IPS-20b (cell line): ENCODE data around the gene RTN4R.
"Not testable (repeated sequence)": the region's sequence is repeated elsewhere in the genome, so short reads cannot be mapped to it uniquely, and the experiment has no call there.

Source experiments
- H3K27ac ChIP-seq: one replicate; pipeline ENCODE4 v1.5.1; 2013; ENCODE audit warnings: low read length
- H3K27me3 ChIP-seq: 2 replicates; pipeline ENCODE4 v1.6.1; 2013; ENCODE audit warnings: mild to moderate bottlenecking, low read length, inconsistent platforms; ENCODE audit not compliant: insufficient read depth
- H3K36me3 ChIP-seq: 2 replicates; pipeline ENCODE4 v1.6.1; 2013; ENCODE audit warnings: low read depth, mild to moderate bottlenecking, inconsistent platforms, low read length, moderate library complexity; ENCODE audit not compliant: insufficient read depth
- H3K4me1 ChIP-seq: 2 replicates; pipeline ENCODE4 v1.6.1; 2013; ENCODE audit warnings: mild to moderate bottlenecking, control low read depth, inconsistent platforms, low read length, moderate library complexity; ENCODE audit not compliant: insufficient read depth
- H3K4me3 ChIP-seq: 2 replicates; pipeline ENCODE4 v1.5.1; 2013; ENCODE audit warnings: mild to moderate bottlenecking, low read length, inconsistent platforms
- H3K9ac ChIP-seq: 2 replicates; pipeline ENCODE4 v1.6.1; 2013; ENCODE audit warnings: low read depth, mild to moderate bottlenecking, inconsistent platforms, low read length, moderate library complexity
- H3K9me3 ChIP-seq: 2 replicates; pipeline ENCODE4 v1.6.1; 2013; ENCODE audit warnings: mild to moderate bottlenecking, low read depth, low read length, inconsistent platforms; ENCODE audit not compliant: insufficient read depth

The RTN4R gene

DNA sequence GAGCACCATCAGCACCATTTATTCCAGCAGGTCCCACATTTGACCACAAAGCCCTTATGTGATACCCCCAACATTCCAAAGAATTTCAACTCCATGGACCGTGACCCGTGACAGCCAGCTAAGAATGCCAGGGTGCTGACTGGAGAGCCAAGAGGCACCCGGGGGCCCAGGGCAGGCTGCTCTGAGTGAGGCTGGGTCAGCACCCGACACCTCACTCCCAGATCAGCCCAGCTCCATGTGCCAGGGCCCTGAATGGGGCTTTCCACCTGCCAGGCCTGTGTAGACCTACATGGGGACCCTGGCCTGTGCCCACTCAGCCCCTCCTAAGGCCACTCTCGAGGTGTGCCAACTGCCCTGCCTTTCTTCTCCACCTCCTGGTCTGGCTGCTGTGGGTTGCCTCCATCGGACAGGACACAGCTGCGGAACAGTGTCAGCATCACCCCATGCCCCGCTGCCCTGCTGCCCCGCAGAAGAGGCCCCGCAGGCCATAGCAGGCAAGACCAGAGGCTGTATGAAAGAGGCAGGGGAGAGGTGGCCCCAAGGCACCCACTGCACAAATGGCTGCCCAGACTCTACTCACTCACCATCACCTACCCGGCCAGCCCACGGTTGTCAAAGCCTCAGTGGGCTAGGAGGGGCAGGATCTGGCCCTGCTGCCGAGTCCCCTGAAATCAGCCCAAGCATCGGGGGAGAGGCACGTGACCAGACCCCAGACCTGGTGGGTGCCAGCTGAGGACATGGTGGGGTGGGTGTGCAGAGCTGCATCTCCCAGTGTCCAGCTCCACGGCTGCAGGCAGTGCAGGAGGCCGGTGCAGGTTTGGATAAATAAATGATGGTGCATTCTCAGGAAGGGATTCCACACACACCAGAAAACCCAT lies 4.5 kb downstream of the RTN4R start:
- not testable (repeated sequence) for H3K27me3 ChIP-seq, H3K4me1 ChIP-seq, H3K36me3 ChIP-seq, H3K9me3 ChIP-seq, H3K4me3 ChIP-seq, H3K27ac ChIP-seq, H3K9ac ChIP-seq

DNA sequence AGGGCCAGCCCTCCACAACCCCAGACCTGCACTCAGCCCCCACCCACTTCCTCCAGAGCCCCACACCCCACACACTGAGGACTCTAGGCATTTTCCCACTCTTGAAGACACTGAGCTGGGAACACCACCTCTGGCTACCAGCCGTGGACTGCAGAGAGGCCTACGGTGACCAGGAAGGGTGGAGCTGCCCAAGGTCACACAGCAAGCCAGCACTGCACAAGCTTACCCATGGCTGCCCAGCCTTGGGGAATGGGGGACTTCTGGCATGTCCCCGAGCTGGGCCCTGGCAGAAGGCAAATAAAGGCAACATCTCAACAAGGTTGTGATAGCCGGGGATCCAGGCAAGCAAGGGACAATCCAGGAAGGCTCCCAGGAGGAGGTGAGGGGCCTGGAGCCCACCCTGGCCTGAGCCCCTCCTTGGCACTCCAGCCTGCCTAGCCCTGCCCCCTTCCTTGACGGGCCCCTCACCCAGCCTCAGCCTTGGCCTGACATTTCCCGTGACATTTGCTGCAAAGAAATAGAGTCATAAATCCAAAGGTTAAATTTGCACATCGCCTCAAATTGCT lies 5.5 kb downstream of the RTN4R start:
- Histone ChIP-seq H3K4me1 (no peaks in the 10 kb centered on the region), H3K4me3 (no peak overlapping the region), H3K27ac (no peak overlapping the region), H3K27me3 (0 out of 2 replicates have a peak, but pooled peaks cover 4% of the 10 kb centered on the region), H3K9ac (no peak overlapping the region), H3K9me3 (no peaks in the 10 kb centered on the region), H3K36me3 (no peaks in the 10 kb centered on the region)

DNA sequence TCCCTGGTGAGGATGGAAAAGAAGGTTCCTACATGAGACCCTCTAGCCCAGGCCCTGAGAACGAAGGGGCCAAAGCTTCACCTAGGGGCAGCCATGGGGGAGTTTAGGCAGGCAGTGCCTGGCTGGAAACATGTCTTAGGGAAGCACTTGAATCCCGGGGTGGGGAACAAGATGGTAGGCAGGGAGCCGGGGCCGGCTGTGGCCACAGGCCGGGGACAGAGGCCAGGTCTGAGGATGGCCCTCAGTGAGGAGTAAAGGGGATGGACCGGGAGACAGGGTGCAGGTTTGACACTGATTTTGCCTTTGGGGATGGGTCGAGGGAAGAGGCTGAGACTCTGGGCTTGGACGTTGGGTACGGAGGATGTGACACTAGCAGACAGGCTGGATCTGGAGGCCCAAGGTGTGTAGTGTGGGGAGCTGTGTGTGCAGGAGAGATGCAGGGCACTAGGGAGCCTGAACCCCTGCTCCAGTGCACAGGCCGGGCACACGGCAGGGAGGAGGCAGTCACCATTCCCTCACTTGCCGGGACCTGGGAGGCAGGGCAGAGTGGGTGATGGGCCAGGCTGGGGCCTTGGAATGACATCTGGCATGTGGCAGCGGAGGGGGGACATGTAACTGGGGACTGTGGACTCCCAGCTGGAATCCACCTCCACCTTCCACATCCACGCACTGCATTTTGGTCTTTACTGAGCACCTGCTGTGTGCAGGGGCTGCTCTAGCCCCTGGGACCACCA lies 6.1 kb downstream of the RTN4R start:
- Histone ChIP-seq H3K36me3 (no peaks in the 10 kb centered on the region), H3K4me3 (no peak overlapping the region), H3K27me3 (0 out of 2 replicates have a peak, but pooled peaks cover 2% of the 10 kb centered on the region), H3K9me3 (no peaks in the 10 kb centered on the region), H3K27ac (no peak overlapping the region), H3K4me1 (no peaks in the 10 kb centered on the region), H3K9ac (no peak overlapping the region)

DNA sequence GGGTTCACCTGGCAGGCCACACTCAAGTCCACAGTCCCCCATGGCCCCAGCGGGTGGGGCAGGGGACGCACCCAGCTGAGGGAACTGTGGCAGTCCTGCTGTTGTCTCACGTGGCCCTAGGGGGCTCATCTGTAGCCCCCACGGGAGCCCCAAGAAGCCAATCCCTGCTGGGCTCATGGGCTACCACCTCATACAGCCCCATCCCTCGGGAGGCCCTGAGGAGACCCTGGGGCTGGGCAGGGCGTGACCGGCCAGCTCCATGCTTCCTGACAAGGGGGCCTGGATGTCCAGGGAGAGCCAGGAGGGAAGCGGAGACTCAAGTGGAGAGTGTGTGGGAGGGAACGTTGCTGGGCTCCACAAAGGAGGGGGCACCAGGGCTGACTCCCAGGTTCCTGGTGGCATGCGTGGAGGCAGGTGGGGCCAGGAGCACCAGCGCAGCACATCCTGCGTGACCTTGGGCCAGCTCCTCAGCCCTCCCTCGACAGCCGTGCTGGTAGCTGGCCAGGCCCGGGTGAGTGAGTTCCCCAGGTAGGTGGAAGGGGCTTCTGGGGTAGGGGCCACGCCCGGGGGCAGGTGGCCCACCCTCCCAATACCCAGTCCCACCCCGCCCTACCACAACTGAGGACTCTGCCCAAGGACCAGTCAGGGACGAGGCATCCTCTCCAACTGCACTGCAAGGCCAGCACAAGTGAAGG lies 7.9 kb downstream of the RTN4R start:
- Histone ChIP-seq H3K27me3 (no peaks in the 10 kb centered on the region), H3K9me3 (no peaks in the 10 kb centered on the region), H3K36me3 (no peaks in the 10 kb centered on the region), H3K27ac (no peak overlapping the region), H3K4me3 (no peak overlapping the region), H3K9ac (no peak overlapping the region), H3K4me1 (no peaks in the 10 kb centered on the region)

DNA sequence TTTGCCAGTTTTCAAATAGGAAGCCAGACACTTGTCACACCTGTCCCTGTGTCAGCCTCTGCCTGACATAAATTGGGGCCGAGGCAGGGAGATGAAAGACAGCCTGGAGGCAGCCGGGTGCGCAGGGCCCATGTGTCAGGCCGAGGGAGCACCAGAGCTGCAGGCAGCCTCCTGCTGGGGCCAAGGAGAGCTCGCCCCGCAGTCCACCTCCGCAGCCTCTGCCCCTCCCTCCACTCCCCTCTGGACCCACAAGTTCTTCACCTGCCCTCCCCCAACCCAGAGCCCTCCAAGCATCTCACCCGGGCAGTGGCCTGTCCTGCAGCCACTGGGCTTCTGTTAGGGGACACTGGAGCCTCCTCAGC lies 8.8 kb downstream of the RTN4R start:
- H3K9me3 ChIP-seq: no peaks in the 10 kb centered on the region
- H3K4me3 ChIP-seq: no peak overlapping the region
- H3K27ac ChIP-seq: no peak overlapping the region
- H3K27me3 ChIP-seq: no peaks in the 10 kb centered on the region
- no peak overlapping the region for H3K9ac ChIP-seq
- H3K4me1 ChIP-seq: no peaks in the 10 kb centered on the region
- H3K36me3 ChIP-seq: no peaks in the 10 kb centered on the region

DNA sequence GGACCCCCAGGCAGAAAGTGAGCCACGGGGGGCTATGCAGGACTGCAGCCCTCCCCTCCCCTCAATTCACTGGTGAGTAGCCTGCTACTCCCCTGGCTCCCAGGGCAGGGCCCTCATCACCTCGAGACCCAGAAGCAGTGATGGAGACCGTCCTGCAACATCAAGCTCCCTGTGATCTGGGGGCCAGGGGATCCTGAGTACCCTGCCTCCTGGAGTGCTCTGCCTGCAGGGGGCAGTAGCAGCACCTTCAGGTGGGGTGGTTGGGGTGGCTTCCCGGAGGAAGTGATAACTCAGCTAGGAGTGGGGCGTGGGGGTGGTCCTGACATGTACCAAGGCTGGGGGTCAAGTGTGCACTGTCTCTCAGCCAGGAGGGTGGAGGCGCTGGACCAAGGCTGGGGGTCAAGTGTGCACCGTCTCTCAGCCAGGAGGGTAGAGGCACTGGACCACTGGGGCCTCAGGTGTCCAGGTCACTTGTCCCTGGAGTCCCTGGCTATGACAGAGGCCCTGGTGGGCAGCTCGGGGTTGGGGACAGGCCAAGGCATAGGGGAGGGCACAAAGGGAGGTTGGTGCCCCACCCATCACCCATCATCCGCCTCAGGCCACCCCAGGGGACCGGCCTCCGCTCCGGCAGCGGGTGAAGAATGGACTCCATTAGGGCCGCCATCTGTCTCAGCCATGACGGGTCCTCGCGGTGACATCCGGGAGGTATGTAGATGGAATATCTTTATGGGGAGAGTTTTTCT lies 9.4 kb downstream of the RTN4R start:
- H3K36me3 ChIP-seq: no peaks in the 10 kb centered on the region
- no peak overlapping the region for H3K4me3 ChIP-seq
- H3K27me3 ChIP-seq: no peaks in the 10 kb centered on the region
- H3K27ac ChIP-seq: no peak overlapping the region
- no peak overlapping the region for H3K9ac ChIP-seq
- H3K9me3 ChIP-seq: no peaks in the 10 kb centered on the region
- no peaks in the 10 kb centered on the region for H3K4me1 ChIP-seq

DNA sequence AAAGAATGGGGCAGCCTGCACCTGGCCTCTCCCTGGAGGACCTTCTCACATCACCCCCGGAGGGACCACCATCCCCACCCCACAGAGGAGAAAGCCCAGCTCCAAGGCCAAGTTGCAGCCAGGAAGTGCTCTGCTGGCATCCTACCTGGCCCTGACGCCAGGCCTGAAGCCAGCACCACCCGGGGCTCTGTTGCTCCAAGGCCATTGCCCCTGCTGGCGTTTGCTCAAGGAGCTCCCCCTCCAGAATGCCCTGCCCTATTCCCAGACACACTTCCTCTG lies 10.2 kb downstream of the RTN4R start:
- Histone ChIP-seq H3K36me3 (no peaks in the 10 kb centered on the region), H3K9ac (no peak overlapping the region), H3K4me3 (no peak overlapping the region), H3K27me3 (no peaks in the 10 kb centered on the region), H3K4me1 (no peaks in the 10 kb centered on the region), H3K9me3 (no peaks in the 10 kb centered on the region), H3K27ac (no peak overlapping the region)

DNA sequence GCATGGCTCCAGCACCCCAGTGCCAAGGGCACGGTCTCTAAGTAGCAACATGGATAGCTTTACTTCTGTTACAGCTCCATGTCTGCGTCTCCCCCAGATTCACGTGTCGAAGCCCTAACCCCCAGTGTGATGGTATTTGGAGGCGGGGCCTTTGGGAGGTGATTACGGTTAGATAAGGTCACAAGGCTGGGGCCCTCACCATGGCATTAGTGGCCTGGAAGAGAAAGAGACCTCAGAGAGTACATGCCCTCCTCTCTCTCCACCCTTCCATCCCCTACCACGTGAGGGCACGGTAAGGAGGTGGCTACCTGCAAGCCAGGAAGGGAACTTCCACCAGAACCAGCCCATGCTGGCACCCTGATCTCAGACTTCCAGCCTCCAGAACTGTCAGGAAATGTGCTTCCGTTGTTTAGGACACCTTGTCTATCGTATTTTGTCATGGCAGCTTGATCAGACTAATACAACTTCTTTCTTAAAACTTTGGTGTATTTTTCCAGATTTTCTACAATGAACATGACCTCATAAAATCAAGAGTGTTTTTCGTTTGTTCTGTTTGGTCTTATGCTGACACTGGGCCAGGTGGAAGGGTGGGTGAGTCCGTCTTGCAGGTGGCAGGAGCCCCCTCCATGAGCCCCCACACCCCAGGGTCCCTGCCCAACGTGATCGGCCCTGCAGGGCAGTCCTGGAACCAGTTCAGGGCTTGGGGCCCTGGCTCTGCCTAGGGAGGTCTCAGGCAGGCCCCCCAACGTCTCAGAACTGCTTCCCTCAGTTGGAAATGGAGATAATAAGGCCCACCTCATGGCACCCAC lies 10.7 kb downstream of the RTN4R start:
- H3K27ac ChIP-seq: no peak overlapping the region
- no peaks in the 10 kb centered on the region for H3K4me1 ChIP-seq
- no peaks in the 10 kb centered on the region for H3K9me3 ChIP-seq
- H3K4me3 ChIP-seq: no peak overlapping the region
- no peaks in the 10 kb centered on the region for H3K36me3 ChIP-seq
- H3K9ac ChIP-seq: no peak overlapping the region
- no peaks in the 10 kb centered on the region for H3K27me3 ChIP-seq

DNA sequence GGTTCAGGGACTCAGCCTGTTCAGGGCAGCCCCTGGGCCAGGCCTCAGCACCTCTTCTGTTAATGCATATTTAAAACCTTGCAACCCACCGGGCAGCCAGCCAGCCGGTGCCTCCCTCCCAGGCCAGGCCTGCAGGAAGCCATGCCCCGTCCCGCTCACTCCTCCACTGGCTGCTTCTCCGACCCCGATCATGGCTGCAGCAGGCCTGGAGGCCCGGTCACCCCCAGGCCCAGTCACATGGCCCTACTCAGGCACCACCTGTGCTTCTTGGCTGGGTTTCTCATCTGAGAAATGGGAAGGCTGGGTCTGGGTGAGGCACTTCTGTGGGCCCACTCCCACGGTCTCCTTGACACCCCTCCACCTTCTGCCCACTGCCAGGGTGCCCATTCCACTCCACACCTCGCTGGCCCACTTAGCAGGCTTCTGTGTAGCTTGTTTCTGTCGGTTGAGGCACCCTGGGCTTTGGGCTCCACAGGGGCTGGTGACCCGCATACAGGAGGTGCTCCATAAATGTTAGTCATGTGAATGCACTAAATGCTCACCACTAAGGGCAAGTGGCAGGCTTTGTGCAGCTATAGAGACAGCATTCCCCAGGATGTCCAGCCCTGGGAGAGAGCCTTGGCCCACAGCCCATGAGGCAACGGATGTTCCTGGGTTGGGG lies 11.4 kb downstream of the RTN4R start:
- no peak overlapping the region for H3K4me3 ChIP-seq
- H3K36me3 ChIP-seq: no peaks in the 10 kb centered on the region
- no peaks in the 10 kb centered on the region for H3K9me3 ChIP-seq
- H3K4me1 ChIP-seq: no peaks in the 10 kb centered on the region
- H3K27ac ChIP-seq: no peak overlapping the region
- H3K9ac ChIP-seq: no peak overlapping the region
- no peaks in the 10 kb centered on the region for H3K27me3 ChIP-seq

DNA sequence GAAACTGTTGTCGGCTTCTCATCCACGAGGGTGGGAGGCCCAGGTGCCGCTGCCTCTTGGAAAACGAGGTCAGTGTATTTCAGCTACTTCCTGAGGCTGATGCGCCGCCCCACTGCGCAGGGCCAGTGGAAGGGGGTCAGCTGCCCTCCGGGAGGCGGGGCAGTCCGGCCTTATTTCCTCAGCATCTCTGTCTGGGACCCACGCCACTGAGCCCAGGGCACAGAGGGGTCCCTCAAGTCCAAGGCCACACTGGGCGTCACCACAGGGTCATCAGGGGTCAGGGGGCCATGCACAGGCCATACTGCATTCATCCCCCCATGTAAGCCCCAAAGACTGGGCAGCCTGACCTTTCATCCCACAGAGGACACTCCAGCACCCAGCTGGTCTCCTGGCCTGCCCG lies 12.1 kb downstream of the RTN4R start:
- no peaks in the 10 kb centered on the region for H3K36me3 ChIP-seq
- no peaks in the 10 kb centered on the region for H3K9me3 ChIP-seq
- no peaks in the 10 kb centered on the region for H3K27me3 ChIP-seq
- no peak overlapping the region for H3K4me3 ChIP-seq
- H3K27ac ChIP-seq: no peak overlapping the region
- no peaks in the 10 kb centered on the region for H3K4me1 ChIP-seq
- H3K9ac ChIP-seq: no peak overlapping the region
